ENCODE measurements around the gene ZNF593.

ZNF593 gene
- long read RNA-seq, donor 1, transcript ZNF593-202 (3 exons, 675 nt): major isoform, 35 of 39 reads
- long read RNA-seq, donor 1, partial matches to known transcripts: 0 of 39 reads
- long read RNA-seq, donor 1, other reads (novel, unspliced or antisense): 0 of 39 reads
- long read RNA-seq, donor 2, transcript ZNF593-202 (3 exons, 675 nt): major isoform, 33 of 33 reads
- long read RNA-seq, donor 2, partial matches to known transcripts: 0 of 33 reads
- long read RNA-seq, donor 2, other reads (novel, unspliced or antisense): 0 of 33 reads
- long read RNA-seq, donor 3, transcript ZNF593-202 (3 exons, 675 nt): major isoform, 13 of 13 reads
- long read RNA-seq, donor 3, partial matches to known transcripts: 0 of 13 reads
- long read RNA-seq, donor 3, other reads (novel, unspliced or antisense): 0 of 13 reads
- long read RNA-seq, donor 4, transcript ZNF593-202 (3 exons, 675 nt): major isoform, 24 of 24 reads
- long read RNA-seq, donor 4, partial matches to known transcripts: 0 of 24 reads
- long read RNA-seq, donor 4, other reads (novel, unspliced or antisense): 0 of 24 reads
- long read RNA-seq, donor 5, transcript ZNF593-202 (3 exons, 675 nt): major isoform, 25 of 26 reads
- long read RNA-seq, donor 5, partial matches to known transcripts: 0 of 26 reads
- long read RNA-seq, donor 5, other reads (novel, unspliced or antisense): 0 of 26 reads
- long read RNA-seq, donor 6, transcript ZNF593-202 (3 exons, 675 nt): major isoform, 26 of 26 reads
- long read RNA-seq, donor 6, partial matches to known transcripts: 0 of 26 reads
- long read RNA-seq, donor 6, other reads (novel, unspliced or antisense): 0 of 26 reads
- long read RNA-seq, donor 7, transcript ZNF593-202 (3 exons, 675 nt): major isoform, 51 of 52 reads
- long read RNA-seq, donor 7, partial matches to known transcripts: 0 of 52 reads
- long read RNA-seq, donor 7, other reads (novel, unspliced or antisense): 0 of 52 reads
- long read RNA-seq, donor 8, transcript ZNF593-202 (3 exons, 675 nt): major isoform, 32 of 32 reads
- long read RNA-seq, donor 8, partial matches to known transcripts: 0 of 32 reads
- long read RNA-seq, donor 8, other reads (novel, unspliced or antisense): 0 of 32 reads

- DNase-seq: peak; percentile 90
Observed at GRCh38 chr1:26169669-26170471, at the start of gene ZNF593. ZNF593 (plus strand) TSS chr1:26169908; CDS start chr1:26169984, 76 bp downstream.

DNA sequence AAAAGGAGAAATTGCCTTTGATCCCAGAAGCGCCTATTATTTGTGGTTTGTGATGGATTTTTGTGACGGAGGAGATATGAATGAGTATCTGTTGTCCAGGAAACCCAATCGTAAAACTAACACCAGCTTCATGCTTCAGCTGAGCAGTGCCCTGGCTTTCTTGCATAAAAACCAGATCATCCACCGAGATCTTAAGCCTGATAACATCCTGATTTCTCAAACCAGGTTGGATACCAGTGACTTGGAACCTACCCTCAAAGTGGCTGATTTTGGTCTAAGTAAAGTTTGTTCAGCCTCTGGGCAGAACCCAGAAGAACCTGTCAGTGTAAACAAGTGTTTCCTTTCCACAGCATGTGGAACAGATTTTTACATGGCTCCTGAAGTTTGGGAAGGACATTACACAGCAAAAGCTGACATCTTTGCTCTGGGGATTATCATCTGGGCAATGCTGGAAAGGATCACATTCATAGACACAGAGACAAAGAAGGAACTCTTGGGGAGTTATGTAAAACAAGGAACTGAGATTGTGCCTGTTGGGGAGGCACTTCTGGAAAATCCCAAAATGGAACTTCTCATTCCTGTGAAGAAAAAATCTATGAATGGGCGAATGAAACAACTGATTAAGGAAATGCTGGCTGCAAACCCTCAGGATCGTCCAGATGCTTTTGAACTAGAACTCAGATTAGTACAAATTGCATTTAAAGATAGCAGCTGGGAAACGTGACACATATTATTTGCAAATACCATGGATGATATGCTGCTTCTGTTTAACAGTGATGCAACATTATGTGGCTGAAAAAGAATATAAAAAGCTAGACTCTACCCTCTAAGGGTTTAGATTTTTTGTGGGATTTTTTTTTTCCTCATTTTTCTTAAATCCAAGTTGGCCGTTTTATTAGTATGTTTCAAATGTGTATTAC, 47.6 kb upstream of the ZNF593 start:
- DNase-seq: no peak

GRCh38 chr1:26122988-26123973, 46.4 kb upstream of the ZNF593 start:
- DNase-seq: no peak

DNA sequence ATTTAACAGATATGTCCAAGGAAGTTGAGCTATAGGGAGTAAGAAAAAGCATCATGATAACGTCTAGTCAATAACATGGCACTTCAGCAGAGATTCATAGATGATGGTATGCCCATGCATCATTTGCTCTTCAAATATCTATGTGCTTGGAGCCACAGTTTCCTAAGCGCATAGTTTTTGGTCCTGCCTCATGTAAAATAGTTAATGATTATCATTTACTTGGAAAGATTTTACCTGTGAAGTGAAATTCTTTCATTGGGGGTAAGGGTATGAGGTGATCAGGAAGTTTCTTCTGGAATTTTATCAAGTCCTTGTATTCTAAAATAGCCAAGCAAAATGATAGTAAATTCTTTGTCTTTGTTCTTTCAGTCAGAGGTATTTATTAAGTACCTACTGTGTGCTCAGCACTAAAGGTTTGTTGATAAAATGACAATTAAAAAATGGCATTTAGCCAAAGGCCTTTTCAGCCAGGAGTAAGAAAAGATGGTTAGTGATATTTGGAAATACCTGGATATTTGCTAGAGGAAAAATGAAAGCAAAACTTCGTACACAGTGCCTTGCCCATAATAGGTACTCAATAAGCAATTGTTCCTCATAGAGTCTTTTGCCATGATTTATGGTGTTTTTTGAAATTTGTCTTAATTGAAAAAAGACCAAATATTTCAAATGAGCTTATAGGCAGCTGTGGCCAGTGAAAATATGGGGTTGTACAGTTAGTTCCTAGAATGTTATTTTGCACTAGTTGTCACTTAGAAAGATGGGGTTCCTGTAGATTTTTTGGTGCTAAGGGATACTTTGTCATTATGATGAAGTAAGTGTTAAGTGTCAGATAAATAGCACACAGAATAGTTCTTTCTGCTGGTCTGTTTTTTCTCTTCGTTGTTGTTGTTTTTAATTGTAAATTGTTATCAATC, 45.0 kb upstream of the ZNF593 start:
- DNase-seq: no peak

- DNase-seq: no peak
Observed at GRCh38 chr1:26125382-26125781, 44.3 kb upstream of the ZNF593 start.

GRCh38 chr1:26125946-26126320, 43.8 kb upstream of the ZNF593 start:
- DNase-seq: no peak

DNA sequence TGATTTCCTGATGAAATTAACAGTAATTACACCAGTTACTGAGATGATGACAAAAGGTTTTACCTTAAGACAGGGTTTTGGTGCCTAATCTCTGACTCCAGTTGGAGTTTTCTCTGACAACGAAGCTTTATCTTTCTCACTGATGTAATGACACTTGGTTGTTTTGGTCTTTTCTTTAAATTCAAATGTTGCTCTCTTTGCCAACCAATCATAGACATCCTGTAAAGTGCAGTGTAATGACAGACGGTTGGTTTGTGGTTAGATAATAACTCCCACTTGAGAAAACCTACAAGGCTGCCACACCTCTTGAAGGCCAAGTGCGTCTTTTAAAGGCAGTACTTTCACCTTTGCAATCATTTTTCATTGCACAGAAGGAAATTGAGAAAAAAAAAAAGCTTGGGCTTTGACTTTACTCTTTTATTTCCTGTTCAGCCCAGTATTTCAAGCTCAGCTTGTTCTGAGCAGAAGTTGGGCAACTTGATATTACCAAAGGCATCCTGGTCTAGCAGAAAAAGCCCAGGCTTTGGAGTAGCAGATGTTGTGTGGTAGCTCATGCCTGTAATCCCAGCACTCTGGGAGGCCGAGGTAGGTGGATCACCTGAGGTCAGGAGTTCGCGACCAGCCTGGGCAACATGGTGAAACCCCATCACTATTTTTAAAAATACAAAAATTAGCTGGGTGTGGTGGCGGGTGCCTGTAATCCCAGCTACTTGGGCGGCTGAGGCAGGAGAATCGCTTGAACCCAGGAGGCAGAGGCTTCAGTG, 43.2 kb upstream of the ZNF593 start:
- no peak for DNase-seq

DNA sequence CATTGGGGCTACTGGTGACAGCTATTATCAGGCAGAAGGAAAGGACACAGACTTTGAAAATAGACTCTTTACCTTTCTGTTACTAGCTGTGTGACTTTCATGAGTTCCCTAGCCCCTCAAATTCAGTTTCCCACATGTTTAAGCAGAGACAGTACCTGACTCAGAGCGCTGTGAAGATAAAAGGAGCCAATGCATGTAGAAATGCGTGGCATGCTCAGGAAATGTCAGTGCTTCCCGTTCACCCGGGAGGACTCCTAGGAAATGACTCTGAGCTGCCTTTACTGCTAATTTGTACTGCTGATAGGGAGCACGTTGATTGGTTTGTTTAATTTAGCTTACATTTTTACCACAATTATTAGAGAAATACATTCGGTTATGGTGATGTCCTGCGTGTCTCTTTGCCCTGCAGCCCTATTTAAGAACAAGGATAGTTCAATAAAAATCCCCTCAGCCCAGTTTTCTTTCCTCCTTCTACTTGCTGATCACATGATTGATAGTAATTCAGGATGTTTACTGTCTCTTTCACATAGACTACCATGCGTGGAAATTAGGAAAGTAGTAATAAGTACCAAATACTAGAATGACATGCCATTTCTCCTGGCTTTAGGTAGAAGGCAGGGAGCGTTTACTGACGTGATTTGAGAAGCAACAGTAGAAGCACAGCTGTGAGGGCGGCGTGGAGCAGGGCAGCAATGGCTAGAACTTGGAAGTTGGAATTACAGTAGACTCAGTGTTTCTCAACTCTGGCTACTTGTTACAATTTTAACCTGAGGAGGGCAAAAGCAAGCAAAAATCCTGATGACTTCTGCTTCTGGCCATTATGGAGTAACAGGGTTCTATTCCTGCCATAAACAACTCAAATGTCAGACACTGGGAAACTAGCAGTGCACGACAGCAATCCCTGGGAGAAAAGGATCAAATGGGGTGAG, 42.2 kb upstream of the ZNF593 start:
- no peak for DNase-seq

GRCh38 chr1:26129778-26130177, 39.9 kb upstream of the ZNF593 start:
- no peak for DNase-seq

DNA sequence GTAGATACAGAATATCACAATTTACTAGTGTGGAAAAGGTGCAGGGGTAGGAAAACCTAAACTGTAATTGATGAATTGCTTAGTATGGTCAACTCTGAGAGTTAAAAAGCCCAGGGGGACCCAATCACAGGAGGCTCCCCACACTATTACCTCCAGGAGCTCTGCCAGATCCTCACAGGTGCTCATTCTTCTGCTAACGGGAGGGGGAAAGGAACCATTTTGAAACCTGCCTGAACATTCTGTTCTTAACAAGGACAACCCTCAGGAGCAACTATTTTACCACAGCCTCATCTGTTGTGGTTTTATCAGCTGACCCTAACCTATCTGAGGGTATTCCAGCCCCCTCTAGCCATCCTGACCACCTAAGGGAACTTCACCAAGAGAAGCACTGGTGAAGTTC, 39.0 kb upstream of the ZNF593 start:
- no peak for DNase-seq

DNA sequence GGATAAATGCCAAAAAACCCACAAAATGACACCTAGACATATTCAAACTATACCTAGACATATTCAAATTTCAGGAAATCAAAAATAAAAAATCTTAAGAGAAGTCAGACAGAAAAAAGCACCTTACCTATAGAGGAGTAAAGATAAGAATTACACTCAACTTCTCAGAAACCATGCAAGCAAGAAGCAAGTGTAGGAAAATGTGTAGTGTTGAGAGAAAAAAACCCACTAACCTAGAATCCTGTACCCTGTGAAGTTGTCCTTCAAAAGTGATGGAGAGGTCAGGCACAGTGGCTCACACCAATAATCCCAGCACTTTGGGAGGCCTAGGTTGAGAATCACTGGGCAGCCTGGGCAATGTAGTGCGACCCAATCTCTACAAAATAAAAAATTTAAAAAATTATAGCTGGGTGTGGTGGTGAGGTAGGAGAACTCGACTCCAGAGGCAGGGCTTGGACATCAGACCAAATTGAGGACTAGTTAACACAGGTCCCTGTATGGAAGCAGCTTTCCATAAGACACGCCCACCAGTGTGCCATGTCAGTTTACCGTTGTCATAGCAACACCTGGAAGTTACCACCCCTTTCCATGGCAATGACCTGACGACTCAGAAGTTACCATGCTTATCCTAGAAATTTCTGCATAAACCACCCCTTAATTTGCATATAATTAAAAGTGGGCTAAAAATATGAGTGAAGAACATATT, 37.4 kb upstream of the ZNF593 start:
- no peak for DNase-seq

- DNase-seq: no peak
Observed at GRCh38 chr1:26132834-26133167, 36.9 kb upstream of the ZNF593 start.

- DNase-seq: no peak
Observed at GRCh38 chr1:26134466-26134865, 35.2 kb upstream of the ZNF593 start.

DNA sequence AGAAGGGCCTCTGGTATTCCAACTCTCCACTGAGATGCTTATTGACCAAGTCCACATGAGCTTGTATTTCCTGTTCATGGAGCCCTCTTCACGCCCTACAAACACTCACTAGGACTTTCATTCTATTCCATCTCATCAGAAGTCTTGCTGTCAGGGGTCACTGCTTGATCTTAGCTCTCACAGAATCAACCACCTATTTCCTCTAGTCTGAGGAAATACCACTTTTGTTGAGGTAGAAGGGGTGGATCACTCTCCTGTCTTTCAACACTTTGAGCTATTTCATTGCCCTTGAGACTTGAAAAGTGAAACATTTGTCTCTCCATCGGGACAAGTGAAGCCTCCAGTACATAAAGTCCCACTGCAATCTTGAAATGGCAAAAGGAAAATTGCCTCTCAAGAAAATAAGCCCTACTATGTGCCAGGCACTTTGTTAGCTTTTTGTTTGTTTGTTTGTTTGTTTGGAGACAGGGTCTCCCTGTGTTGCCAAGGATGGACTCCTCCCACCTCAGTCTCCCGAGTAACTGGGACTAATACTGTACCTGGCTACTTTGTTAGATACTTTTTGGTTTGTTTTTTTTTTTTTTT, 30.6 kb upstream of the ZNF593 start:
- no peak for DNase-seq

DNA sequence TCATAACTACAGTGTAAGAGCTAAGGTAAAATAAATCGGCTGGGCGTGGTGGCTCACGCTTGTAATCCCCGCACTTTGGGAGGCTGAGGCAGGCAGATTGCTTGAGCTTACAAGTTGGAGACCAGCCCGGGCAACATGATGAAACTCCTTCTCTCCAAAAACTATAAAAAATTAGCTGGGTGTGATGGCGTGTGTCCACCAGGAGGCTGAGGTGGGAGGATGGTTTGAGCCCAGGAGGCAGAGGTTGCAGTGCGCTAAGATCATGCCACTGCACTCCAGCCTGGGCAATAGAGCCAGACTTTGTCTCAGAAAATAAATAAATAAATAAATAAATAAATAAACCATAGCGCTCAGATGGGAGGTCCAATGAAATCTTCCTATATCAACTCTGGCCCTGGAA, 27.5 kb upstream of the ZNF593 start:
- DNase-seq: no peak
